Loucy (cell line): ENCODE data around the gene TACO1.

Source experiments
- H2AFZ ChIP-seq: fragments of 200-600 bp; sonication (generic); 2 replicates; pipeline ENCODE4 v1.6.0; 2016; ENCODE audit warnings: antibody characterized with exemption, mild to moderate bottlenecking, low read length, moderate library complexity
- H3F3A ChIP-seq: fragments of 200-600 bp; 2 replicates; pipeline ENCODE4 v1.6.0; 2016; ENCODE audit warnings: antibody characterized with exemption, low read depth, mild to moderate bottlenecking
- H3K27me3 ChIP-seq: fragments of 200-600 bp; sonication (generic); 2 replicates; pipeline ENCODE4 v1.6.1; 2014; ENCODE audit warnings: low read length, mild to moderate bottlenecking; ENCODE audit not compliant: insufficient read depth, poor library complexity, severe bottlenecking
- H3K36me3 ChIP-seq: fragments of 200-600 bp; sonication (generic); 2 replicates; pipeline ENCODE4 v1.6.1; 2016; ENCODE audit warnings: low read length; ENCODE audit not compliant: insufficient read depth
- H3K4me1 ChIP-seq: fragments of 200-600 bp; sonication (generic); 2 replicates; pipeline ENCODE4 v1.5.1; 2014; ENCODE audit warnings: low read length, mild to moderate bottlenecking; ENCODE audit not compliant: insufficient read depth, poor library complexity, severe bottlenecking
- H3K4me2 ChIP-seq: fragments of 200-600 bp; sonication (generic); 2 replicates; pipeline ENCODE4 v1.6.0; 2014; ENCODE audit warnings: antibody characterized with exemption, low read length, low read depth, mild to moderate bottlenecking; ENCODE audit not compliant: poor library complexity, severe bottlenecking
- H3K4me3 ChIP-seq: fragments of 200-600 bp; sonication (generic); 2 replicates; pipeline ENCODE4 v1.5.1; 2014; ENCODE audit warnings: low read length, mild to moderate bottlenecking, mixed read lengths; ENCODE audit not compliant: poor library complexity, severe bottlenecking
- H3K79me2 ChIP-seq: fragments of 200-600 bp; sonication (generic); 2 replicates; pipeline ENCODE4 v1.6.1; 2014; ENCODE audit warnings: low read length; ENCODE audit not compliant: insufficient read depth
- H3K9ac ChIP-seq: fragments of 200-600 bp; sonication (generic); 2 replicates; pipeline ENCODE4 v1.6.0; 2014; ENCODE audit warnings: mild to moderate bottlenecking, low read depth, low read length, moderate library complexity; ENCODE audit not compliant: poor library complexity, severe bottlenecking
- H3K9me2 ChIP-seq: fragments of 200-600 bp; sonication (generic); replicated peaks from 2 replicates; pipeline ENCODE4 v1.6.1; 2016; ENCODE audit warnings: low read depth, low read length, mixed read lengths
- H3K9me3 ChIP-seq: fragments of 200-600 bp; sonication (generic); 2 replicates; pipeline ENCODE4 v1.6.1; 2014; ENCODE audit warnings: mild to moderate bottlenecking, antibody characterized with exemption, low read length, low read depth; ENCODE audit not compliant: insufficient read depth
- H4K20me1 ChIP-seq: fragments of 200-600 bp; sonication (generic); 2 replicates; pipeline ENCODE4 v1.6.0; 2014; ENCODE audit warnings: antibody characterized with exemption, low read length, mild to moderate bottlenecking; ENCODE audit not compliant: insufficient read depth, poor library complexity, severe bottlenecking
- EZH2phosphoT487 ChIP-seq: fragments of 200-600 bp; IDR thresholded peaks from 2 replicates; pipeline ENCODE4 v1.6.1; 2018; ENCODE audit warnings: antibody characterized with exemption, mild to moderate bottlenecking, moderate library complexity, borderline replicate concordance
- TF ChIP-seq, protein P1 (sequence below): fragments of 200-600 bp; sonication (generic); conservative IDR thresholded peaks from 2 replicates; pipeline ENCODE4 v1.5.1; 2014; ENCODE audit warnings: mild to moderate bottlenecking, antibody characterized with exemption, low read length

The TACO1 gene

GRCh38 chr17:63568563-63568962, 32.1 kb upstream of the TACO1 start:
- Histone ChIP-seq H3F3A (no peaks in the 10 kb centered on the region), H3K9ac (no peak overlapping the region)

GRCh38 chr17:63571632-63572310, 28.9 kb upstream of the TACO1 start:
- H3K27me3 ChIP-seq: no peaks in the 10 kb centered on the region
- no peak overlapping the region for H3K4me2 ChIP-seq
- peaks cover 61% of the 10 kb centered on the region for H4K20me1 ChIP-seq
- no peak overlapping the region for H3K9ac ChIP-seq
- no peaks in the 10 kb centered on the region for H3K9me2 ChIP-seq
- H3K9me3 ChIP-seq: no peaks in the 10 kb centered on the region
- no peak overlapping the region for H2AFZ ChIP-seq
- no peaks in the 10 kb centered on the region for H3F3A ChIP-seq
- H3K4me3 ChIP-seq: no peak overlapping the region
- peaks cover 7% of the 10 kb centered on the region for H3K4me1 ChIP-seq
- H3K36me3 ChIP-seq: peaks cover 16% of the 10 kb centered on the region; the same call in 1 of the 2 replicates
- H3K79me2 ChIP-seq: peaks cover 98% of the 10 kb centered on the region
- no peak for TF ChIP-seq EZH2phosphoT487
- TF ChIP-seq, protein P1, sequence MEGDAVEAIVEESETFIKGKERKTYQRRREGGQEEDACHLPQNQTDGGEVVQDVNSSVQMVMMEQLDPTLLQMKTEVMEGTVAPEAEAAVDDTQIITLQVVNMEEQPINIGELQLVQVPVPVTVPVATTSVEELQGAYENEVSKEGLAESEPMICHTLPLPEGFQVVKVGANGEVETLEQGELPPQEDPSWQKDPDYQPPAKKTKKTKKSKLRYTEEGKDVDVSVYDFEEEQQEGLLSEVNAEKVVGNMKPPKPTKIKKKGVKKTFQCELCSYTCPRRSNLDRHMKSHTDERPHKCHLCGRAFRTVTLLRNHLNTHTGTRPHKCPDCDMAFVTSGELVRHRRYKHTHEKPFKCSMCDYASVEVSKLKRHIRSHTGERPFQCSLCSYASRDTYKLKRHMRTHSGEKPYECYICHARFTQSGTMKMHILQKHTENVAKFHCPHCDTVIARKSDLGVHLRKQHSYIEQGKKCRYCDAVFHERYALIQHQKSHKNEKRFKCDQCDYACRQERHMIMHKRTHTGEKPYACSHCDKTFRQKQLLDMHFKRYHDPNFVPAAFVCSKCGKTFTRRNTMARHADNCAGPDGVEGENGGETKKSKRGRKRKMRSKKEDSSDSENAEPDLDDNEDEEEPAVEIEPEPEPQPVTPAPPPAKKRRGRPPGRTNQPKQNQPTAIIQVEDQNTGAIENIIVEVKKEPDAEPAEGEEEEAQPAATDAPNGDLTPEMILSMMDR: no peak

More at GRCh38 chr17:63568563-63568962, 32.1 kb upstream of the TACO1 start:
- H3K4me1 ChIP-seq: peaks cover 7% of the 10 kb centered on the region
- H3K9me2 ChIP-seq: no peaks in the 10 kb centered on the region
- no peak overlapping the region for H3K4me2 ChIP-seq
- H3K36me3 ChIP-seq: peaks cover 15% of the 10 kb centered on the region; the same call in 1 of the 2 replicates
- no peak for TF ChIP-seq EZH2phosphoT487
- TF ChIP-seq, protein P1: no peak
- H3K9me3 ChIP-seq: no peaks in the 10 kb centered on the region
- H3K4me3 ChIP-seq: no peak overlapping the region
- H3K27me3 ChIP-seq: no peaks in the 10 kb centered on the region
- no peak overlapping the region for H2AFZ ChIP-seq
- H4K20me1 ChIP-seq: peaks cover 56% of the 10 kb centered on the region
- H3K79me2 ChIP-seq: peaks cover 95% of the 10 kb centered on the region

DNA sequence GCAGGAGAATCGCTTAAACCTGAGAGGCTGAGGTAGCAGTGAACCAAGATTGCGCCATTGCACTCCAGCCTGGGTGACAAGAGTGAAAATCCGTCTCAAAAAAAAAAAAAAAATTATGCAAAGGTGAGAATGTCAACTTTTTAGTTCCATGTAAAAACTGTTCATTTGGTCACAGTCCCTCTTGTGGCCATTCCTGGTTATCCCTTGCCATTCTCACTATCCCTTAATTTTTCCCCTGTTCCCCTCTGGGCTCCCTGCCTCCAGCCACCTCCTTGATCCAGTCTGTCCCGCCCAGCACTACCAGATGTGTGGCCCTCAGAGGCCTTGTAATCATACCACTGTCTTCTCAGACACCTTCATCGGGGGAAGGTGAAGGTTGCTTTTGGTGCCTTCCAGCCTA, 27.1 kb upstream of the TACO1 start:
- Histone ChIP-seq H3K4me2 (no peak overlapping the region), H3K9ac (no peak overlapping the region), H3K4me3 (no peak overlapping the region), H3F3A (no peaks in the 10 kb centered on the region), H2AFZ (no peak overlapping the region), H3K27me3 (no peaks in the 10 kb centered on the region), H3K36me3 (peaks cover 28% of the 10 kb centered on the region; the same call in 1 of the 2 replicates), H3K79me2 (peaks cover 97% of the 10 kb centered on the region), H3K4me1 (peaks cover 7% of the 10 kb centered on the region), H4K20me1 (peaks cover 66% of the 10 kb centered on the region), H3K9me3 (no peaks in the 10 kb centered on the region), H3K9me2 (no peaks in the 10 kb centered on the region)
- TF ChIP-seq, protein P1: 0 out of 2 replicates have a peak, but pooled peaks have one; percentile 18
- no peak for TF ChIP-seq EZH2phosphoT487
